HuH-7.5 (cell line): Measurements from ENCODE around the gene ARFRP1.
"Not testable (repeated sequence)": the region's sequence is repeated elsewhere in the genome, so short reads cannot be mapped to it uniquely, and the experiment has no call there.

Experiments
- DNase-seq: peaks from one replicate; pipeline ENCODE4 v3.0.0; 2011; ENCODE audit warnings: low spot score

Gene ARFRP1

GRCh38 chr20:63678071-63678470 lies 29.7 kb downstream of the ARFRP1 start:
- no peak for DNase-seq

- DNase-seq = no peak
These were observed 32.0 kb downstream of the ARFRP1 start for GRCh38 chr20:63675681-63676368.

- no peak for DNase-seq
These were observed 33.8 kb downstream of the ARFRP1 start for GRCh38 chr20:63673951-63674350.

GRCh38 chr20:63672666-63673065 lies 35.1 kb downstream of the ARFRP1 start:
- DNase-seq = no peak

DNA sequence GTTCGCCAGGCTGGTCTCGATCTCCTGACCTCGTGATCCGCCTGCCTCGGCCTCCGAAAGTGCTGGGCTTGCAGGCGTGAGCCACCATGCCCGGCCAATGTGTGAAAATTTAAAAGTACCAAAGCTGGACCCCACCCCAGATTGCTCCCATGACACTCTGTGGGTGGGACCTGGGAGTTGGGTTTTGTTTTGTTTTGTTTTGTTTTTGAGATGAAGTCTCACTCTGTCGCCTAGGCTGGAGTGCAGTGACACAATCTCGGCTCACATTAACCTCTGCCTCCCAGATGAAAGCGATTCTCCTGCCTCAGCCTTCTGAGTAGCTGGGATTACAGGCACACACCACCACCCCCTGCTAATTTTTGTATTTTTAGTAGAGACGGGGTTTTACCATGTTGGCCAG lies 36.1 kb downstream of the ARFRP1 start:
- DNase-seq = not testable (repeated sequence)

- no peak for DNase-seq
These were observed 39.4 kb downstream of the ARFRP1 start for GRCh38 chr20:63668351-63668750.

DNA sequence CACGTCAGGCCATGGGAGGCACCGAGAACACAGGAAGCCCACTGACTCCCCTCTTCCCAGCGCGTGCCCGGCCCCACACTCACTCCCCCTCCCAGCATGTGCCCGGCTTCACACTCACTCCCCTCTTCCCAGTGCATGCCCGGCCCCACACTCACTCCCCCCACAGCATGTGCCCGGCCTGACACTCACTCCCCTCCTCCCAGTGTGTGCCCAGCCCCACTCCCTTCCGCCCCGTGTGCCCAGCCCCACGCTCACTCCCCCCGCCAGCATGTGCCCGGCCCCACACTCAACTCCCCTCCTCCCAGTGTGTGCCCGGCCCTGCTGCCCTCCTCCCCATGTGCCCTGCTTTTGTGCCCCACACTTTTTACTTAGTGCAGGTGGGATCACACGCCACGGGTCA lies 39.9 kb downstream of the ARFRP1 start:
- no peak for DNase-seq

GRCh38 chr20:63665708-63666107 lies 42.1 kb downstream of the ARFRP1 start:
- DNase-seq = no peak

DNA sequence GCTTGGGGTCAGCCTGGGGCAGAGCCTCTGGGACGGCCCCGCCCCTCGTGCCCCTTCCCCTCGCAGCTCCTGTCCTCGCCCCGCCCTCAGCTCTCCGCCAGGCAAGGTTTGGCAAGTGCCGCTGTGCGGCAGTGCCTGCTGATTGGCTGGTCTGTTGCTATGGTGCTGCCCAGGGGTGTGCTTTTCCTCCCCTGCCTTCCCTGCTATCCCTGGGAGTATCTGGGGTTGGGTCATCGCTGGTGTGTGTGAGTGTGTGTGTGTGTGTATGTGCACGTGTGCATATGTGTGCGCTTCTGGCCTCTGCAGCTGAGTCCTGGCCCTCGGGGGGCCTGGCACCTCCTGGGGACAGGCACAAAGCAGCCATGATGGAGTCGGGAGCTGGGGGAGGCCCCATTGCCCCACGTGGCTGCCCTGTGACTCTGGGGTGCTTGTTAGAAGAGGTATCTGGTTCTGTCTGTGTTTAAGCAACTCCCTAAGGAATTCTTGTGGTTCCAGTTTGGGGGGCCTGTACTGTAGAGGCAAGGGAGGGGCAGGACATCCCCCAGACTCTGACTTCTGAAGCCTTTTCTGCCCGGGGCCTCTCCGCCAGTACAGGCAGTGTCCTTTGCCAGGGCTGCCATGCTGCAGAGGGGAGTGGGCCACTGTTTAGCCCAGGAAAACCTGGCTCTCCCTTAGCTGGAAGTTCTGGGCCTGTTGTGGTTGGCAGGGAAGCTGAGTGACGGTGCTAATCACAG lies 42.7 kb downstream of the ARFRP1 start:
- peak; percentile 81 for DNase-seq

- no peak for DNase-seq
These were observed 43.5 kb downstream of the ARFRP1 start for GRCh38 chr20:63664143-63664851.

DNA sequence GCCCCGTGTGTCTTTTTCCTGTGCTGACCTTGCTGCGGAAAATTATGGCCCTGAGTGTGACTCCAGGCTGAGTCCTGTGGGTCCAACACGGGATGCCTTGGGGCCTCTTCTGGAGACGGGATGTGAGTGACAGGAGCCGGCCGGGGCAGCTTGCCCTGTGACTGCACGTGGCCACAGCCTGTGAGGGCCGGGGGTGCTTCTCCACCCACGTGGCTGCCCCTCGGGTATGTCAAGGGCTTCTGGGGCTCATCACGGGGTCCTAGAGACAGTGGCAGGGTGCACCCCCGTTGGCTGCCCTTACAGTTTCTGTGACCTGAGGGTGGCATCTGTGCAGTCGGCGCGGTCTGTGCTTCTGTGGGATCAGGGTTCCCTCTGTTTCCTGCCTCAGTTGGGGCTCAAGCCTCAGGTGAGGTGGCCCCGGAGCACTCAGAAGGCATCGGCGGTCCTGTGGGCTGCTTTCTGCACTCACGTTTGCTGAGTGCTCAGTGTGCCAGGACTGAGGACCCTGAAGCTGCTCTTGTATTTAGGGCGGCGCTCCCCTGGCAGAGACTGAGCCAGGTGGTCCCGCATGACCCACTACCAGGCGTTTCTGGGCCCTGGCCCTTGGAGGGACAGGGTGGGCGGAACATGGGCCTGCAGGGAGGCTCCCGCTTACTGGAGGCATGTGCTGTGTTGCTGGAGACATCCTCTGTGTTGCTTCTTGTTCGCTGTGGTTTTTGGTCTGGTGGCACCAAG lies 44.3 kb downstream of the ARFRP1 start:
- DNase-seq = no peak

- DNase-seq = no peak
These were observed 45.0 kb downstream of the ARFRP1 start for GRCh38 chr20:63662813-63663189.

DNA sequence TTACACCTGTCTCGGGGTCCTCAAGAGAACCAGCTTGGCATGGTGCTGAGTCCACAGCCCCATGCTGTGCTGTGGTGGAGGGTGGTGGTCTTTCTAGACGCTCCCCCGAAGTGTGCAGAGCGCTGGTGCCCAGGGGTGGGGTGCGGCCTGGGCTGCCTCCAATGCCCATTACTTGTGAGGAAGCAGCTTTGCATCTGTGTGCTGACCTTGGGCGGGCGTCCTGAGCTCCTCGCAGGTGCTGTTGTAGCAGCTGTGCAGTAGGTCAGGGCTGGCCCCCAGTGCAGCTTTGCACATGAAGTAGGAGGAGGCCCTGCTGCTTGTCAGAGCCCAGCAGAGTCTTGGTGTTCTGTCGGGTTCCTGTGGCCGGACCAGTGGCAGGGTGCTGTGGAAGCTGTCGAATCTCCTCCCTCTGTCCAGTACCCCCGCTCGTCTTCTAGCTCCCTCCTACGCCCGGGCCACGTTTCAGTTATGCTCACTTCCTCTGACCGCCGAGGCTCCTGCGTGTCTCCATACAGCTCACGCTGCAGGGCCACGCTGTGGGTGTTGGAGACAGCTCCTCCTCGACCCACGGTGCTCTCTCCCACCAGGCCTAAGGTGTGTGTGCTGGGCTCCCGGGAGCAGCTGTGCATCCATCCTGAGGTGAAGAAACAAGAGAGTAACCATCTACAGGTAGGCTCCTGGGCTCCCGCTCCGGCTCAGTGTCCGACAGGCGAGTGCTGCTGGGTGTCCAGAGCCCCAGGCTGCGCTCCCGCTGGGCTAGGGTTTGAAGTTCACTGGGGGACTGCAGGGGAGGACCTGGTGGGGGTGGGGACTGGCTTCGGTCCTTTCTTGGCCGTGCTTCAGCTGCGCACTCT lies 45.6 kb downstream of the ARFRP1 start:
- DNase-seq = no peak

- DNase-seq = no peak
These were observed 46.7 kb downstream of the ARFRP1 start for GRCh38 chr20:63661108-63661507.

- no peak for DNase-seq
These were observed 47.2 kb downstream of the ARFRP1 start for GRCh38 chr20:63660622-63661021.

DNA sequence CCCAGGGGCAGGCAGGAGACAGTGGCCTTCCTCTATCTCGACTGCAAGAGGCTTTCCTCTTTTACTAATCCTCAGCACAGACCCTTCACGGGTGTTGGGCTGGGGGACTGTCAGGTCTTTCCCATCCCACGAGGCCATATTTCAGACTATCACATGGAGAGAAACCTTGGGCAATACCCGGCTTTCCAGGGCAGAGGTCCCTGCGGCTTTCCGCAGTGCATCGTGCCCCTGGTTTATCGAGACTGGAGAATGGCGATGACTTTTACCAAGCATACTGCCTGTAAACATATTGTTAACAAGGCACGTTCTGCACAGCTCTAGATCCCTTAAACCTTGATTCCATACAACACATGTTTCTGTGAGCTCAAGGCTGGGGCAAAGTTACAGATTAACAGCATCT lies 47.6 kb downstream of the ARFRP1 start:
- not testable (repeated sequence) for DNase-seq

DNA sequence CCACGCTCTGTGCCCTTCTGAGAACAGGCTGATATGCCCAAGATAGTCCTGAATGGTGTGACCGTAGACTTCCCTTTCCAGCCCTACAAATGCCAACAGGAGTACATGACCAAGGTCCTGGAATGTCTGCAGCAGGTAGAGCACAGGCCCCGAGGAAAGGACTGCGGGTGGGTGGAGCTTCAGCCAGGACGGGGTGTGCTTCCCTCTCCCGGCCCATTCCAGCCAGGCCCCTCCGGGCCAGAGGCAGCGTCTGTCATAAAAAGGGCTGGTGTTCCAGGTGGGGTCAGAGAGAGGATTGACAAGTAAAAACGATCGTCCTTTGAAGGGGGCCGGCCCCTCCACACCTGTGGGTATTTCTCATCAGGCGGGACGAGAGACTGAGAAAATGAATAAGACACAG lies 48.4 kb downstream of the ARFRP1 start:
- DNase-seq = no peak

GRCh38 chr20:63658749-63659187 lies 49.0 kb downstream of the ARFRP1 start:
- no peak for DNase-seq

GRCh38 chr20:63657937-63658748 lies 49.6 kb downstream of the ARFRP1 start, which contains the start of gene RTEL1:
RTEL1 (plus strand) TSS chr20:63658312; CDS start chr20:63659403, 1,091 bp downstream.
- peak; percentile 99 for DNase-seq

DNA sequence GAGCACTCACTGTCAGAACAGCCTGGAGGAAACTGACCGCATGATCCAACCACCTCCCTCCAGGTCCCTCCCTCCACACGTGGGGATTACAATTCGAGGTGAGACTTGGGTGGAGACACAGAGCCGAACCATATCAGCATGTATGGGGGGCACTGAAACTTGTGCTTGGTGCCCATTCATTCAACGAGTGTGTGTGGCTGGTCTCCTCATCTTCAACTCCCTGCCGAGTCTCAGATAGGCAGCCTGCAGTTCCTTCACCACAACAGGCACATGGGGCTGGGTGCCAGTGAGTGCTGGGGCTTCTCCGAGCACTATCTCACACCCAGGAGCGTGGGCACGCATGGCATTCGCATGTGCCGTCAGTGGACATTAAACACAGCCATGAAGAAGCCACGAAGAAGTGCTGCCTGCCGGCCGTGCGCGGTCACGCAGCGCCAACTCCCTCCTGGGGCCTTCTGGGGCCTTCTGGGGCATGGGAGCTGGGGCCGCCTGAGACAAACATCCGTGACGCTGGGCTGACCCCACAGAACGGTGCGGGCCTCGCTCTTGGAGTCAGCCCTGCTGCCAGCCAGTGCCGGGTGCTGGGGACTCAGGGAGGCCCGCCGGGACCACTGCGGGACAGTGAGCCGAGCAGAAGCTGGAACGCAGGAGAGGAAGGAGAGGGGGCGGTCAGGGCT lies 50.4 kb downstream of the ARFRP1 start:
- peak; percentile 70 for DNase-seq
